Fibroblast of skin of left biceps (primary cell): Measurements from ENCODE around the gene YY1AP1.
"Not testable (repeated sequence)": the region's sequence is repeated elsewhere in the genome, so short reads cannot be mapped to it uniquely, and the experiment has no call there.

Experiments
- DNase-seq, 2 experiments: peaks; one replicate each; pipeline ENCODE4 v3.0.0-alpha.2; 2013; ENCODE audit warnings: low read depth in 2 of 2

Gene YY1AP1

DNA sequence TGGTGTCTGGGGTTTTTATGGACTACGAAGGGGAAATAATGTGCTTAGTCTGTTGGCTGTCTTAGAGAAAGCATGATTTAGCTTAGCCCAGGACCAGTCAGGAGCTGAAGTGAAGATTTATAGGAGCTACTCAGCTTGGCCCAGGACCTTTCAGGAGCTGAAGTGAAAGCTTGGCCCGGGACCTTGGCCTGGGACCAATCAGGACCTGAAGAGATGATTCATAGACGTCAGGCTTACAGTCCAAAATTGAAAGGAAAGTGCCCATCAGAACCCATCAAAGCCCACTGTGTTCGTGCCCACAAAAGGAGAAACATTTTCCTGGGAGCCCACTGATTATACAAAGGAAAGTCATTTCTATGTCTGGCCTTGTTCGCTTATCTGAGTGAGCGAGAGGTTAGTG is 42.9 kb downstream of the YY1AP1 start:
- no peak for DNase-seq

DNA sequence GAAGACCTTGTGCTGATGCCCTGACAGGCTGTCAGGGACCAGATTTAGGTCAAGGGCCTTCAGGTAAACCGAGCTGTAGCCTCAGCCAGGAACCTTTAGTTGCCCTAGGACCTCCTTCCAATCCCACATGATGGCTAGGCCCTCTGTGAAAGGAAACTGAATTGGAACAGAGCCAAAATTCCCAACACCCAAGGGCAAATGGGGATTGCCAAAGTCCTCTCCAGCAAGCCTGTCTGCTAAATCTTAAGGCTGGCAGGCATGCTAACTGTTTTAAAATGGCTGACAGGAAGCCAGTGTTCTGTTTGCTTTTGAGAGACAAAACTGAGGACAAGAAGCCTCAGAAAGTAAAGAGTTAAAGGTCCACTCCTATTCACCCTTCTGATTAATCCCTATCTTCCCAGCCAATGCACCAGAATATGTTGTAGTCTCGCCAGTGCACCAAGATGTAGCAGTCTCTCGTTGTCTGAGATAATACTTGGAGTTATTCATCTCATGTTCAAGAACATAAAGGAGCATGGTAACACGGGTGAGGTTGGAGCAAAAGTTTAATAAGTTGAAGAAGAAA is 43.5 kb downstream of the YY1AP1 start:
- no peak for DNase-seq

- no peak for DNase-seq
Measured at GRCh38 chr1:155643230-155643629, 45.3 kb downstream of the YY1AP1 start.

- not testable (repeated sequence) for DNase-seq
Measured at GRCh38 chr1:155642559-155643180, 45.9 kb downstream of the YY1AP1 start.

DNA sequence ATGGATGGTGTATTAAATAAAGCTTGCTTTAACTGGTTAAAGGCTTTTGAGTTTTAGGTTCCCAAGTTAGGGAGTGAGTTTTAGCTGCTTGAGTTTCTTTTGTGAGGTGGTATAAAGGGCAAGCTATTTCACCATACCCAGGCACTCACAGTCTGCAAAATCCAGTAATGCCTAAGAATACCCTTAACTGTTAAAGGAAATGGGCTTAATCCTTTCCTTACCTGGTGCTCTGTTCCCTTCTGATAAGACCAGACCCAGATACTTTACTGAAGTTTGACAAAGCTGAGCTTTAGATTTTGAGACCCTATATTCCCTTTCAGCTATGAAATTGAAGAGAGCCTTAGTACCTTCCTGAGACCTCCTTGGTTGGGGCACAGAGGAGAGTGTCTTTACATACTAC is 48.2 kb downstream of the YY1AP1 start:
- no peak for DNase-seq

DNA sequence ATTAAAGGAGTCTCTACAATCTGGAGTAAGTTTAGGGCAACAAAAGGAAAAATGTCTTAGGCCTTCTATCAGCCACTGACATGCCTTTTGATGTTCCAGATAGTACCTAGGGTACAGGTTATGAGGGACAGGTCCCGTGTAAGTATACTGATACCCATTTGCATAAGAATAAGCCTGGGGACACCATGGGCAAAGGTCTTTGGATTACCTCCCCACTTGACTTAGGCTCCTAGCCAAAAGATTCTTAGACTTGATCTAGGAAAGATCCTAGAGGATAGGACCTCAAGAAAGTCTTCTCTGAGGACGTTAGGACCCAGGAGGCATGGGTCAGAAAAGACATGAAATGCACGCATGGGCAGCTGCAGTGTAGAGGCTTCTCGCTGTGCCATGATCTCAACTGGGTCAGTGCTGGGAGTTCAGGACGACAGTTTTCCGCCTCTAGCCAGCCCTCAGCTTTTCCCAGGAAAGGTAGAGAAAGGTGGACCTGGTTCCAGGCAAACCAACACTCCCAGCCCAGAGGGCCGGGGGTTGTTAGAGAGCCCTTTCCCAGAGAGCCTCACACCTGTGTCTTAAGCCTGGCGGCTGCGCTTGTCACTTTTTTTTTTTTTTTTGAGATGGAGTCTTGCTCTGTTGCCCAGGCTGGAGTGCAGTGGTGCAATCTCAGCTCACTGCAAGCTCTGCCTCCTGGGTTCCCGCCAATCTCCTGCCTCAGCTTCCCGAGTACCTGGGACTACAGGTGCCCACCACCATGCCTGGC is 52.0 kb downstream of the YY1AP1 start:
- DNase-seq = no peak

DNA sequence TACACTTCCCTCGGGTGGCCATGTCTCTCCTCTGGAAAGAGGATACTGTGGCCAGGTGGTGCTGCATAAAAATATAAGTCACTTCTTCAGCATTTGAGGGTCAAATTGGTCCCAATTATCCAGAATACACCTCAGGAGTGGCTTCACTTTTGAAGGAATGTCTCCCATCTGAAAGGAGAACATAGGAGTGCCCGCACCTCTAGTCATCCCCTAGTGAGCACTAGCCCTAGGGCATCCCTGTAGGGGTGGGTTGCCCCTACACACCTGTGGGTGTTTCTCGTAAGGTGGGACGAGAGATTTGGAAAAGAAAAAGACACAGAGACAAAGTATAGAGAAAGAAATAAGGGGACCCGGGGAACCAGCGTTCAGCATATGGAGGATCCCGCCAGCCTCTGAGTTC is 62.1 kb downstream of the YY1AP1 start:
- DNase-seq = not testable (repeated sequence)

DNA sequence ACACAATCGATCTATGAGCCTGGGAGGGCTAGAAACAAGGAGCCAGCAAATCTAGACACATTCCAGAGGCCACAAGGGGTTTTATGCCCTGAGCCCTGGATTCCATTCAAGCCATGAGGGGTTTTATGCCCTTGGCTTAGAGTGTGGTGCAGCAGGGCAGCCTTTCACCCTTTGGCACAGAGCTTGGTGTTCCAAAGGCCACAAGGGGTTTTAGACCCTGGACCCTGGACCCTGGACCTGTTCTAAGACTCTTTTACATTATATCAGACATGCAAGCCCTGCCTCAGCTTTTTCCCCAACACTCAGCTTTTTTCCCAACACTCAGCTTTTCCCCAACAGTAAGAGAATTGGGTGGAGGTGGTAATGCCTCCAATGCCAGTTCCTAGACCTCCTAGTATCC is 65.2 kb downstream of the YY1AP1 start:
- no peak for DNase-seq

- DNase-seq = no peak
Measured at GRCh38 chr1:155622191-155622590, 66.4 kb downstream of the YY1AP1 start.

GRCh38 chr1:155613226-155613625 is 75.3 kb downstream of the YY1AP1 start:
- DNase-seq = not testable (repeated sequence)

DNA sequence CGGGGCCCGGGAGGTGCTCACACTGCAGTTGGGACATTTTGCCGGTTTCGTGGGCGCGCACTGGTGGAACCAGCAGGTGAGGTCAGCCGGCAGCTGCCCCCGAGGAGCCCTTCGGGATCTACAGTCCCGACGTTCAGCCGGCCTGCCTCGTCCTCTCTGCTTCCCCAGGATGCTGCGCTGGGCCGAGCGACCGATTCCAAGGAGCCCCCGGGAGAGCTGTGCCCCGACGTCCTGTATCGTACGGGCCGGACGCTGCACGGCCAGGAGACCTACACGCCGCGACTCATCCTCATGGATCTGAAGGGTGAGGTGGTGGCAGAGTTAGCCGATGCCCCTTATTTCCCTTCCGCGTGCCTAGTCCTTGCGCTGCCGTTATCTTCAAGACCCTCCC is 78.3 kb downstream of the YY1AP1 start:
- not testable (repeated sequence) for DNase-seq

DNA sequence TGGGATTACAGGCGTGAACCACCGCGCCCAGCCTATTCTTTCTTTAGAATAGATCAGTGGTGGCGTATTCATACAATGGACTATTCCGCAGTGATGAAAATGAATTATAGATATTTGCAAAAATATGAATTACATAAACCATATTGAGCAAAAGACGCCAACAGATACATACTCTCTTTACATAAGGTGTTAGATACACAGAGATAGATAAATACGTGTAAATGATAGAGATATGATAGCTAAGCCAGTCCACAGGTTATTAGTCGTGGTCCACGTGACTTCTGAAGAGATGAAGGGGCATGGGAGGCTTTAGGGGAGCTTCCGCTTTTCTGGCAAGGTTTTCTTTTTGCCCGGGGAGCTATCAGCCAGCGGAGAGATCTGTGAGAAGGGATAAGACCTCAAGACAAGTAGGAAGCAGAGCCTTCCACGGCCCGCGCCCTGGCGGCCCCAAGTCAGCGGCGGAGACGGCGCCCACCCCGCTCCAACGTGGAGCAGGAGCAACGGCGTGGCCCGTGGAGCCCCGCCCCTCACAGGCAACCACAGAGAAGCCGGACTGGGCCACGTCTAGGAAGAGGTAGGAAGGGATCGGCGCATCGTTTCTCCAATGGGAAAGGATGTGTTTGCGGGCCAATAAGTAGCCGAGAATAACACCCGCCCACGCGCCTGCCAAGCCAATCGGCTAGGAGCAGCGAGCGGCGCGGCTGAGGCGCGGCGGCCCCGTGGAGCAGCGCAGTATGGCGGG is 78.9 kb downstream of the YY1AP1 start, which contains the start of gene MSTO1:
MSTO1 (plus strand) TSS at position 704 of the 742 bp plus-strand sequence; CDS start at position 735, 31 bp downstream.
- DNase-seq = peak; percentile 92 to 94
